HG03066 (cell line): ENCODE data around the gene FGF9.

Source experiments
- ATAC-seq: cut with Tn5 transposase; IDR thresholded peaks from one replicate; pipeline ENCODE4 v1.9.1; 2021; ENCODE audit warnings: low read depth; ENCODE audit not compliant: unreplicated experiment

Gene FGF9

GRCh38 chr13:21670883-21671619, at the start of gene FGF9:
Gene FGF9 (plus strand): TSS chr13:21671073. CDS start chr13:21671913, 840 bp downstream.
- ATAC-seq: peak; percentile 77

- ATAC-seq: no peak
Observed at GRCh38 chr13:21625366-21625765, 45.5 kb upstream of the FGF9 start.

GRCh38 chr13:21632196-21632595, 38.7 kb upstream of the FGF9 start:
- no peak for ATAC-seq

- ATAC-seq: no peak
Observed at GRCh38 chr13:21636656-21637055, 34.2 kb upstream of the FGF9 start.

- ATAC-seq: no peak
Observed at GRCh38 chr13:21637296-21637695, 33.6 kb upstream of the FGF9 start.

- no peak for ATAC-seq
Observed at GRCh38 chr13:21638319-21639282, 32.3 kb upstream of the FGF9 start.

- ATAC-seq: no peak
Observed at GRCh38 chr13:21639561-21639960, 31.3 kb upstream of the FGF9 start.

GRCh38 chr13:21641629-21642028, 29.2 kb upstream of the FGF9 start:
- no peak for ATAC-seq

GRCh38 chr13:21657538-21657937, 13.3 kb upstream of the FGF9 start:
- ATAC-seq: no peak

- ATAC-seq: no peak
Observed at GRCh38 chr13:21659087-21659486, 11.8 kb upstream of the FGF9 start.

- ATAC-seq: no peak
Observed at GRCh38 chr13:21661097-21661909, 9.6 kb upstream of the FGF9 start.

- ATAC-seq: no peak
Observed at GRCh38 chr13:21663197-21663596, 7.7 kb upstream of the FGF9 start.

- ATAC-seq: no peak
Observed at GRCh38 chr13:21668732-21669275, 2.1 kb upstream of the FGF9 start.

- peak; percentile 16 for ATAC-seq
Observed at GRCh38 chr13:21670006-21670882, 629 bp upstream of the FGF9 start.

- no peak for ATAC-seq
Observed at GRCh38 chr13:21671620-21672286, 880 bp downstream of the FGF9 start.

GRCh38 chr13:21672287-21672680, 1.4 kb downstream of the FGF9 start:
- ATAC-seq: no peak

- ATAC-seq: no peak
Observed at GRCh38 chr13:21672796-21673538, 2.1 kb downstream of the FGF9 start.

GRCh38 chr13:21673539-21673788, 2.6 kb downstream of the FGF9 start:
- no peak for ATAC-seq
